GM18498 (cell line): ENCODE results near the gene MFSD6.
A peak's percentile ranks its signal among the peaks of the same experiment; 100 is the strongest.

Source experiments
- ATAC-seq: cut with Tn5 transposase; IDR thresholded peaks from one replicate; pipeline ENCODE4 v1.9.1; 2021; ENCODE audit warnings: mild to moderate bottlenecking, moderate library complexity; ENCODE audit not compliant: unreplicated experiment

The MFSD6 gene

DNA sequence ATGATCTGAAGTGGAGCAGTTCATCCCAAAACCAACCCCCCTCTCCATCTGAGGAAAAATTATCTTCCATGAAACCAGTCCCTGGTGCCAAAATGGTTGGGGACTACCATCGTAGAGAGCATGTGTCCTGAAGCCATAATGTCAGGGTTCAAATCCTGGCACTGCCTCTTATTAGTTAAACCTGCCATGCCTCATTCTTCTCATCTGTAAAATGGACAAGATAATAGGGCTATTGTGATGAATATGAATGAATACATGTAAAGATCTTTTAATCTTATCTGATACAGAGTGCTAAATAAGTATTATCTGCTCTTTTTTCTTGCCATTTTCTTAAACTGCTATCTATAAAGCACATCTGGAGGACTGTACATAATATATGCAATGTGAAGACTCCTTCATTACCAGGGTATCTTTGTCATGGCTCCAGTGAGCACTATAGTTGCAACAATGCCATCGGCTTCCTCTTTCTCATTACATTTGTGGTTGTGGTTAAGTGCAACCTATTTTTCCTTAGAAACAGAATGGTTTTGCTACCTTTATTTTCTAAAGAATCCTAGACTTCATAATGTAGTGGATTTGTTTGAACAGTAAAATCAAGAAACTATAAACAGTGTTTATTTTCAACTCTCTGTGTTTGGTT is 27.0 kb downstream of the MFSD6 start:
- no peak for ATAC-seq

DNA sequence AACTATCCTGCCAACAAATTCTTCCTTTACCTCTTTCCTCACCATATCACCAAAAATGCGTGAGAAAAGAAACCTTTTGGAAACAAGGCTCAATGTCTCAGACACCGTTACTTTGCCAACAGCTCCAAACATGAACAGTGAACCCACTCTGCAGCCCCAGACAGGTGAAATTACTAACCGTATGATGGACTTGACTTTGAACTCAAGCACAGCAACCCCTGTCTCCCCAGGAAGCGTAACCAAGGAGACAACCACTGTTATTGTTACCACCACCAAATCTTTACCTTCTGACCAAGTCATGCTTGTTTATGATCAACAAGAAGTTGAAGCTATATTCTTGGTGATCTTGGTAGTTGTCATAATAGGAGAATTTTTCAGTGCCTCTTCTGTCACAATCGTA is 28.4 kb downstream of the MFSD6 start:
- no peak for ATAC-seq

DNA sequence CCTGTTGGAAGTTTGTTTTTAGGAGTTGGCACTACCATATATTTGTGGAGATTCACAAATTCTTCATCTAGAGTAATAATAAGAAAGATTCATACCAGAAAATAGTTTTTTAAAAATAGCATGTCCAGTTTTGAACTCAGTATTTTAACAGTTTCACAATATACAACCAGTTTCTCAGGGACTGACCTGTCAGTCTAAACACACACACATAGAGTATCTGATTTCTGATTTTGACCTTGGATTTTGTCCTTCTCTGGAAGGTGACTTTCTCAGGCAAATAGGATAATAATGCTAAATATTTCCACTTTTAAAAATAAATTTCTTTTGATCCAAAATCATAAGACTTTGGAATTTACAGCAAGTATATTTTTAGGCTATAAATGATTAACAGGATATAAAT is 32.0 kb downstream of the MFSD6 start:
- ATAC-seq = peak; percentile 50

DNA sequence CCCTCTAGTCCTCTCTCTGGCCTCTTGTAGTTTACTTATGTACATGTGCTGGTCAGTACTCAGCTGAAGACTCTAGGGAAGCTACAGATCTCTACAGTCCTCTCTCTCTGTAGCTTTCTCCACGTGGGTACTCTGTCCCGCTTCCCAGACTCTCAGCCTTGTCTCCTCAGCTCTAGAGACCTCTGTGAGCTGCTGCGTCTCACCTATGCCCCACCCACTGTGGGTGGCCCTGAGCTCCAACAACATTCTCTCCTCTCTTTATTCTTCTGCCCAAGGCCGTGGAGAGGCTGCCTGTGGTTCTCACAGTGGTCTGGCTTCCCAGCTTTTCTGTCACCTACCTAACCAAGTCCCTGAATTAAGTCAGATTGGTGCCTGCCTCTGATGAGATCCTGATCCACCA is 33.4 kb downstream of the MFSD6 start:
- no peak for ATAC-seq

GRCh38 chr2:190443055-190443454 is 34.9 kb downstream of the MFSD6 start:
- no peak for ATAC-seq

DNA sequence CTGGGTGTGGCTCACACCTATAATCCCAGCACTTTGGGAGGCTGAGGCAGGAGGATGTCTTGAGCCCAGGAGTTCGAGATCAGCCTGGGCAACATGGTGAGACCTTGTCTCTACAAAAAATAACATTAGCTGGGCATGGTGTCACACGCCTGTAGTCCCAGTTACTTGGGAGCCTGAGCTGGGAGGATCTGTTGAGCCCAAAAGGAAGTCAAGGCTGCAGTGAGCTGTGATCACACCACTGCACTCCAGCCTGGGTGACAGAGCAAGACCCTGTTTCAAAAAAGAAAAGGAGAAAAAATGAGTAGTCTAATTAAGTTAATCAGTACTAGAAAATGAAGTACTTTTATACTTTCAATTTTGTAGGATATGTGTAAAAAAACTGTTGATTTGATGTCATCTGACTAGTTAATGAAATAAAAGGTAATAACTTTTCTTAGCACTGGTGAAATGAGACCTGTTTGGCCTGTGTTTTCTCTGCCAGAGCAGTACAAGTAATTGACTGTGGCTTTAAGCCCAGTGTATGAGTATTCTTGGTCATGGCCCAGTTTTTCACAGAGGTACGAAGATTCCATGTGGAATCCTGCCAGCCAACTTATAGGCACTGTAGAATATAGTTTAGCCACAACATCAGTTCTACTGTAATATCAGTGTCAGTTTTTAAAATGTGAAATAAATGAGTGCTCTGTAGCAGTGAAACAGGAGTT is 35.8 kb downstream of the MFSD6 start:
- ATAC-seq = no peak

- ATAC-seq = no peak
Observed at GRCh38 chr2:190444976-190445375, 36.8 kb downstream of the MFSD6 start.

DNA sequence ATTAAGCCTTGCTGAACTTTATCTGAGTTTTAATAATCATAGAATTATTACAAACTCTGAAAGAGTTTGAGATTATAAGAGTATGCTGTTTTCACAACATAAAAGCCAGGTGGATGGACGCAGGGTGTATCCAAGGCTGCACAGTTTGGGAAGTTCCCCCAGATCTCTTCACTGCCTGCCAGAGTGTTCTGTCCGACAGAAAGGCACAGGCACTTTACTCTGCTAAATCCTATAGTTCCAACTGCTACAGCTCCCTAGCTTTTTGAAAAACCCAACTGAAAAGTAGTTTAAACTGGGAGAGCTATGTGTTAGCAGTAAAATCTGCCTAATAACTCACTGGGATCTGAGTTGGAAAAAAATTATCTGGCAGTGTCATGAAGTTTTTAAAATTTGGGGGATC is 38.0 kb downstream of the MFSD6 start:
- ATAC-seq = no peak

DNA sequence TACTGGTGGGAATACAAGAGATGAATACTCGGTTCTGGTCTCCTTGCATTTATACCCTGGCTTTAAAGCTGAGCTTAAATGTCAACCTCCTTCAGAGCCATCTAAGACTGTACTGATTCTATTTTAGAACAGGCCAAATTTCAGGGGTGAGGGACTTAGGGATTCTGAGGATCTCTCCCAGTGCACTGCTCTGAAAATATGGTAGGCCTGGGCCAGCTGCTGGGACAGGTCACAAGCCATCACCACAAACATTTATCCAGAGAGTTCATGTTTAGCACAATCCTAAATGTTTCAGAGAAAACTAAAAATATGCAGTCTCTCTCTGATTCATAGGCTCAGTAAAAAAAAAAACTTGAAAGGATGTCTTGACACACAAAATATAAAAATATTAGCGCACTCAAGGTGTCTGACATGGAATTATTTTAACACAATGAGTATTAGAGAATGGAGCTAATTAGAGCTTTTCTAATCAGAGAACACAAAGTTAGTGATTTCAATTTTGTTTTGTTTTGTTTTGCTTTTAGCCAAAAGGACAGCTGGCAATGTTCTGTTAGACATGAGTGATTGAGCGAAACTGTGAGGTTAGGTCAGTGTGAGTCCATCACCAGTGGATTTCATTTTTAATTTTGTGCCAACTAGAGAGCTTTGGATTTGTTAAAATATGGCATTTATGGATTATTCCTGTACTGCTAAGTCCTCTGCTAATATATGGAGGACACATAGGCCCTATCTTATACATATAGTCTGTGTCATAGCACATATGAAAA is 38.8 kb downstream of the MFSD6 start:
- no peak for ATAC-seq

- ATAC-seq = no peak
Observed at GRCh38 chr2:190447766-190448165, 39.6 kb downstream of the MFSD6 start.

DNA sequence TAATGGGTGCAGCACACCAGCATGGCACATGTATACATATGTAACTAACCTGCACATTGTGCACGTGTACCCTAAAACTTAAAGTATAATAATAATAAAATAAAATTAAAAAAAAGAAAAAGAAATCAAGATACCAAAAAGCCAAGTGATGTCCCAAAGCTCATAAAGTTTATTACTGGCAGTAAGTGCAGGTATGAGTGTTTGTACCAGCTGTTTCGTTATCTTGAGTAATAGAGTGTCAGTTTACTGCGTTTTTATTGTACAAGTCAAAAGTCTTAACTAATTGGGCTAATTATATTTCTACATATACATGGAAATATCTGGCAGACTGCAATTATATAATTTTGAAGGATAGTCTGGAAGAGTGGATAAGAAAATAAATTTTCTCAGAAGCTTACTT is 41.8 kb downstream of the MFSD6 start:
- ATAC-seq = no peak

DNA sequence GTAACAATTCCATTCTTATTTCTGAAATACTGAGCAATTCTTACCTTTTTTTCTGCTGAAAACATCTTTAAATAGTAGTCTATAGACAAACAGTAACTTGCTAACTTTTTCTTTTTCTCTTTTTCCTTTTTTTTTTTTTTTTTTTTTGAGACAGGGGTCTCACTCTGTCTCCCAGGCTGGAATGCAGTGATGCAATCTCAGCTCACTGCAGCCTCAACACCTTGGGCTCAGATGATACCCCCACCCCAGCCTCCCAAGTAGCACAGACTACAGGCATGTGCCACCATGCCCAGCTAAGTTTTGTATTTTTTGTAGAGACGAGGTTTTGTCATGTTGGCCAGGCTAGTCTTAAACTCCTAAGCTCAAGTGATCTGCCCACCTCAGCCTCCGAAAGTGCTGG is 42.2 kb downstream of the MFSD6 start:
- no peak for ATAC-seq

DNA sequence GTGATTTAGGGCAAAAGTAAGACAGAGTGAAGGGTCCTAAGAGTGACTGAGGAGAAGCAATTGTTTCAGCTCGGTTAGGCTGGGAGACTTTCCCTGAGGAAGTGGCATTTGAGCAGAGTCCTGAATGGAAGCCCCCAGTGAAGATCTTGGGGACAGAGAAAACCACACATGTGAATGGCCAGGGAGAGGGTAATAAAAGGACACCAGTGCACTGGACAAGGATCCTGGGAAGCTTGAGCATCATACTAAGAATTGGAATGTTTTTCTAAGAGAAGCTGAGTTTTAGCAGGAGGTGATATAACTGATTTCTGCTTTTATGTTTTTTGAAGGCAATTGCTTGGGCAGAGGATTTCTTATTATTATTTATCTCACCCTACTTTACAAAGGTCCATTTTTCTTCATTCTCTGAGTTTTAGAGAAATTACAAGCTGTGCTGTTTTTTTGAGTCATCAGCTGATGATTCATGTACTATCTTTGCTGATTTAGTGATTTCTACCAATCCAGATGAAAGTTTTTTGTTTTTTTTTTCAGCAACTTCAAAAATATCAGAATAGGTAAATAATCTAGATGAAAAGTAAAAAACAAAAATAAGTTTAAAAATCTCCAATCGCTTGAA is 43.5 kb downstream of the MFSD6 start:
- no peak for ATAC-seq

- ATAC-seq = peak; percentile 57
Observed at GRCh38 chr2:190452433-190452832, 44.3 kb downstream of the MFSD6 start.

DNA sequence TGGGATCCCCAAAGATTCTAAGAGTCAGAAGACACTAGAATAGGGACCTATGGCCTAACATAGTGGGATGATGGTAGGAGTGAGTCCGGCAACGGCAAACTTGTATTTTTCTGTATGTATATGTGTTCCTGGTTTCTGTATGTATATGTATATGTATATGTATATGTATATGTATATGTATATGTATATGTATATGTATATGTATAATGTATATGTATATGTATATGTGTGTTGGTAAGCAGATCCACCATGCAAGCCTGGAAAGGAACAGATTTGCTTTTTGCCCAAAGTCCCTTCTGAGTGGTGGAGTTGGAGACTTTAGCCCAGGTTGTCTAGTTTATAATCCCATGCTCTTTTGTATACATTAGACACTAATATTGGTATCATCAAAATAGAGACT is 46.6 kb downstream of the MFSD6 start:
- ATAC-seq = no peak

DNA sequence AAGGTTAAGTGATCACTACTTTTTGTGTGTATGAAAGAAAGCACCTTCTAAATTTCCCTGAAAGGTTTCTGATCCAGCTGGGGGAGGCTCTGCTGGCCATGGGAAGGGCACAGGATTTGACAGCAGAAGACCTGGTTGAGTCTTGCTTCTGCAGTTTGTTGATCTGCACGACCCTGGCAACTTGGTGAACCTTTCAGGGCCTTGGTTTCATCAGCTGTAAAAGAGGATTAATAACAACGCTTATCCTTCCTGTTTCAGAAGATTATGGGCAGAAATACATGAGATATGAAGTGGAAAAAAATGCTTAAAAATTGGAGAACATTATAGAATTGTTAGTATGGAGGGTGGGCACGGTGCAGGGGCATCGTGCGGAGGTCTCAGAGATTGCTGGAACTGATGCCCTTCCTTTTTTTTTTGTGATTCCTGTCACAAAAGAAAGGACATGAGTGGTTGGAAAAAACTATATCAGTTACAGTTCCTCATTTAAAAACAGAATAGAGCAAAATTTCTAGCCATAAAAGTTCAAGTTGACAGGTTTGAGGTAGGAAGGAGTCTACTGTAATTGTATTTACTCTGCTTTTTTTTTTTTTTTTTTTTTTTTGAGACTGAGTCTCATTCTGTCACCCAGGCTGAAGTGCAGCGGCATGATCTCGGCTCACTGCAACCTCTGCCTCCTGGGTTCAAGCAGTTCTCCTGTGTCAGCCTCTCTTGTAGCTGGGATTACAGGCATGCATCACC is 47.4 kb downstream of the MFSD6 start:
- no peak for ATAC-seq

DNA sequence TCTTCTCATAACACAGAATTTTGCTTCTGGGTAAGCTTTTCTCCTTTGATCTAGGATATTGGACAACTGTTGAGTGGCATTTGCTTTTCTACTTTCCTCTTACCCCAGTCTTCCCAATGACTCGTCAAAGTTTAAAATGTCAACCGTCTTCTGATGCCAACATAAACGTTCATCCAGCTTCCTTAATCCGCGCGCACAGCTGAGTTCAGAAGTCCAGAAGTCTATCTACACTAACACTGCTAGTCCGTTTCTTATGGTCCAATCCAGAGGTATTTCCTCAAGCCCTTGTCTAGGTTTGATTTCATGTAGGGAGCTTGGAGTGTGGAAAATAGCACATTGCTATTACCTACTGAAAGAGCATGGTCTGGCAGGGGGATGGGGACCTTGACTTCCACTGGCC is 48.7 kb downstream of the MFSD6 start:
- no peak for ATAC-seq

- no peak for ATAC-seq
Observed at GRCh38 chr2:190457256-190457655, 49.1 kb downstream of the MFSD6 start.

DNA sequence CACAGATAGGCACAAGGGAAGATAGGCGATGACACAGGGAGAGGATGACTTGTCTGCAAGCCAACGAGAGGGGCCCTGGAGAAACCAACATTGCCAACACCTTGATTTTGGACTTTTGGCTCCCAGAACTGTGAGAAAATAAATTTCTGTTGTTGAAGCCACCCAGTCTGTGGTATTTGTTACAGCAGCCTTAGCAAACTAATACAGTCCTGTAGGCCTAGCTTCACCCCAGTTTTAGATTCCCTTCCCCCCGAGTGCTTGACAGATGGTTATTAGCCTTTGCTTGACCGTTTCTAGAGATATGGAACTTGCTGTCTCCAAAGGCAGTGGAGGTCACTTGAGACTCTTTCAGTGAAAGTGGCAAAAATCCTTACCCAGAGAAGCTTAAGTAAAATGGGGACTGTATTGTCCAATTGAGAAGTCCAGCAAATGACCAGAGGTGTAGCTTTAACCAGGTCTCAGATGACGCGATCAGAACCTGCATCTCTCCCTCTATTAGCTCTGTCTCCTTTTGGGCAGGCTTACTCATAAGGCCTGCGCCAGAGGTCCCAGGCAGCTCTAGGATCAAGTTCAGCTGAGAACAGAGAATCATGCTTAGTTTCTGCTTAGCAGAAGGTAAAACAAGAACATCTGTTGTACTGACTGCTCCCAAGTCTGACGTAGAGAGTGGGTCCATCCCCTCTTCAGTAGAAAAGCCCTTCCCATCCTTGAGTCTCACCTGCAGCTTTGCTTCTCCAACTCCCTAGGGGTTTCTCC is 50.4 kb downstream of the MFSD6 start:
- no peak for ATAC-seq

- ATAC-seq = no peak
Observed at GRCh38 chr2:190459881-190460280, 51.7 kb downstream of the MFSD6 start.
